Tongue (tissue), 2 donors: ENCODE results near the gene IL12B. TPM values are rescaled to one million over a fixed set of nuclear protein-coding genes. Genes with fewer than 3 reads are reported as not detected.
"Not testable (repeated sequence)": the region's sequence is repeated elsewhere in the genome, so short reads cannot be mapped to it uniquely, and the experiment has no call there.

ENCODE experiments used
- DNase-seq: peaks from one replicate; pipeline ENCODE4 v3.0.0-alpha.2; 2015
- total RNA-seq: library from RNA; depleted of rRNA; stranded (reverse); fragments of >200 nt; gene quantifications from one replicate; pipeline ENCODE4 v1.2.3, GENCODE V29; 2014

Gene IL12B
- total RNA-seq, result not detected

GRCh38 chr5:159330131-159330800 is at the start of gene IL12B:
Gene IL12B (minus strand): TSS chr5:159330487. CDS start chr5:159326782, 3,705 bp downstream.
- no peak for DNase-seq

DNA sequence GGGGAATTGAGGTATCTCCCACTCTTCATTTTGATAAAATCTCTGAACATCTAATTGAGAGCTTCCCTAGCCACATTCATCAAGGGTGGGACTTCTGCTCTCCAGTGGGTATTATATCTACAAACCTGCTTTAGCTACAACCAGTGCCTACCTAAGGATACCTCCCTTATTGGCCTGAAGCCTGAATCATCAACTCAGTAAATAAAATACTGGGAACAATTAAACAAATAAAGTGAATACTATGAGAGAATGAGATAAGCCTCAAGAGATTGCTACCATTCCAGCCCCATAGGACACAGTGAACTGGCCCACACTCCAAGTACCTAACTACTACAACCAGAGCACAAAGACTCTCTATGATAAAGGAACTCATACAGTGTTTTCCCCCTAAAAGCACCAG is 47.4 kb upstream of the IL12B start:
- DNase-seq, result no peak

GRCh38 chr5:159367866-159368265 is 37.6 kb upstream of the IL12B start:
- not testable (repeated sequence) for DNase-seq

DNA sequence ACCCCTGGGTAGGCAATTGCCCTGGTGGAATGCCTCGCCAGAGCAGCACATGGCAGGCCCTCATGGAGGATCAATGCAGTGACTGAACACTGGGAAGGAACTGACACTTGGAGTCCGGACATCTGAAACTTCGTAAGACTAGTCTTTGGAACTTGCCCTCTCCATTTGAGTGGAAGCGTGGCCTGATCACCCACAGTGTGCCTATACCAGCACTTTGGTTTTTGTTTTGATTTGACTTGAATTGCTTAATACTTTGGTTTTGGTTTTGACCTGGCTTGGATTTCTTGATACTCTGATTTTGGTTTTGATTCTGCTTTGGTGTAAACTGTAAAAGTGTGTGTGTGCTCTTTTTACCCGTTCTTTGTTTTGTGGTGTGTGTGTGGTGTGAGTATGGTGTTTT is 36.5 kb upstream of the IL12B start:
- not testable (repeated sequence) for DNase-seq

DNA sequence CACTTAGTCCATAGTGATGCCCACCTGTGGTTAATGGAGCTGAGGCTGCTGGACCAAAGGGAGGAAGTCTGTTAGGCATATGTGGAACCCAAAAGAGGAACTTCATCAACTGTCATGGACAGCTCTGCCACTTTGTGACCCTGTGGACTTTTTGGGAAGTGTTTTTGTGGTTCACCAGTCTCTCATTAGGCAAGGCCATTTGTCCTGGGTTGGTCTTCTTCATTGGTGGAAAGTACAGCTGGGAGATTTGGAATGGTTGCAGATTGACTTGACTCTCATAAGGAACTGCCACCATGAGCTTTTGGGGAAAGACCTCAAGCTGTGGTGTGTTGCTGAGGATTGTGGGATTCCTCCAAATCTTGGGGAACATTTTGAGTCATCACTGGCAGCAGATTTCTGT is 31.9 kb upstream of the IL12B start:
- no peak for DNase-seq

DNA sequence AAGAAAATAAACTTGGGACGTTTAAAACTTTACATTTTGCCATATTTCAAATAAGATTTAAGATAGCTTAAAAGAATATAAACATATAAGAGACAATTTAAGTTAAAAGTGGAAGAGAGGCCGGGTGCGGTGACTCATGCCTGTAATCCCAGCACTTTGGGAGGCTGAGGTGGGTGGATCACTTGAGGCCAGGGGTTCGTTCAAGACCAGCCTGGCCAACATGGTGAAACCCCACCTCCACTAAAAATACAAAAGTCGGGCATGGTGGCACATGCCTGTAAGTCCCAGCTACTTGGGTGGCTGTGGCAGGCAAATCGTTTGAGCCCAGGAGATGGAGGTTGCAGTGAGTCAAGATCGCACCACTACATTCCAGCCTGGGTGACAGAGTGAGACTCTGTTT is 29.6 kb upstream of the IL12B start:
- not testable (repeated sequence) for DNase-seq

GRCh38 chr5:159359408-159359807 is 29.1 kb upstream of the IL12B start:
- no peak for DNase-seq

DNA sequence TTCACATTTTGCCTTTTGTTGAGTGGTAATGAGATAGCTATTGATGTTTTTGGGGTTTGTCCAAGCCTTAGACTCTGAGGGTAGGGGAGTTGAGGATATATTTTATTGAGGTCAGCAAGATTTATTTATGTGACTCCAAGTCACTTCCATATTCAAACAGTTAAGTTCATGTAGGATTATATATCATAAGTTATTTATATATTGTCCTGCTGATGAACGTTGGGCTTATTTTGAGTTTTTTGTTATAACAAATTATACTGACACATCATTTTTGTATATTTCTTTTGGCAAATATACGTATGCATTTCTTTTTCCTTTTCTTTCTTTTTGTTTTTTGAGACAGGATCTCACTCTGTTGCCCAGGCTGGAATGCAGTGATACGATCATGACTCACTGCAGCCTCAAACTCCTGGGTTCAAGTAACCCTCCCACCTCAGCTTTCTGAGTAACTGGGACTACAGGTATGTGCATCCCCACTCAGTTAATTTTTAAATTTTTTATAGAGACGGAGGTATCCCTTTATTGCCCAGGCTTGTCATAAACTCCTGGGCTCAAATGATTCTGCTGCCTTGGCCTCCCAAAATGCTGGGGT is 23.5 kb upstream of the IL12B start:
- DNase-seq, result no peak

DNA sequence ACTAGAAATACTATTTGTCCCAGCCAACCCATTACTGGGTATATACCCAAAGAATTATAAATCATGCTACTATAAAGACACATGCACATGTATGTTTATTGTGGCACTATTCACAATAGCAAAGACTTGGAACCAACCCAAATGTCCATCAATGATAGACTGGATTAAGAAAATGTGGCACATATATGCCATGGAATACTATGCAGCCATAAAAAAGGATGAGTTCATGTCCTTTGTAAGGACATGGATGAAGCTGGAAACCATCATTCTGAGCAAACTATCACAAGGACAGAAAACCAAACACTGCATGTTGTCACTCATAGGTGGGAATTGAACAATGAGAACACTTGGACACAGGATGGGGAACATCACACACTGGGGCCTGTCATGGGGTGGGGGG is 20.4 kb upstream of the IL12B start:
- DNase-seq, result not testable (repeated sequence)

GRCh38 chr5:159350216-159350615 is 19.9 kb upstream of the IL12B start:
- not testable (repeated sequence) for DNase-seq

- DNase-seq, result no peak
Observed at GRCh38 chr5:159345861-159346260, 15.6 kb upstream of the IL12B start.

DNA sequence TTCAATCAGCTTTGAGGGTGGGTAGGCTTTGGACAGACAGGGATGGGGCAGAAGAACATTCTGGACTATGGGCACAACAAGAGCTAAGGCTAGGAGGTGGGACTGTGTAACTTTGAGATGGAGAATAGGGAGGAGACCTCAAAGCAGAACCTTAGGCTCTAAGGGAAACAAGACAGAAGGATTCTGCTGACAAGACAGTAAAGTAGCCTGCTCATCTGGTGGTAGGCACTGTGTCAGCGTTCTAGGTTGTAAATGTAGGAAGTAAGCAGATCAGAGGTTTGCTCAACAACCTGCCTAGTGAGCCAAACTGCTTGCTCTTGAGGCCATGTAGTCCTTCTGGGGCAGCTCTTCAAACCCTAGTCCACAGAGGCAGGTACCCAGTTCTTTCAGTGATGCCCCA is 15.0 kb upstream of the IL12B start:
- DNase-seq, result no peak

DNA sequence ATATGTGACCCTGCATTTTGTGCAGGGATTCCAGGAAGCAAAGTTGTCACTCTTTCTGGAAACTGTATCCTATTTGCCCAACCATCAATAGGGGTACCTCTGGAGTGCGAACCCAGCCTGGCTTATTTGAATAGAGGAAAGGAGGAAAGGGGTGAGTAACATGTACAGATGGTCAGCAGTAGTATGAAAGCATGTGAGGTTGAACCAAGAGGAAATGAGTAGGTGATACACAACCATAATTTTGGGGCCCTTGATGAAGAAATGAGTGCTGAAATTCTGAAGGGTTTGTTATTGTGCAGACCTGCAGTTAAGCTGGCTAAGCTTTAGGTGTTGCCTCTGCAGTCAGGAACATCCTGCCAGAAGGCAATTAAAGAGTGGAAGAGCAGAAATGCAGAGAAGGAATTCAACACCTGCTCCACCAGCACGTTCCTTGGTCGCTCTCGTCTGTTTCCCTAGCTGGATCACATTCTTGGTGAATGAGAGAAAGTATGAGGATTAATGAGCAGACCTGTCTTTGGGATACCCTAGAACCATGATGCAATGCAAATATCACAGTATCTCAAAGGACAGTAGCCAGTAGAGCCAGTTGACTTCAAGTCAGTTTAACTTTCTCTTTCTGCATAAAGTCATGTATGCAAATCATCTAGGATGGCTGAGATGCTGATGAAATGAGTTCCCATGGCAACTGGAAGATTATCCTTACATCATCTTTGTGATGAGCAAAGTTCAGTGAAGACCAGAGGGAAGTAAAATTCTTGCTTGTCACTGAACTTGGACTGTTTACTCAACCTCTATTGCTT is 13.2 kb upstream of the IL12B start:
- no peak for DNase-seq

DNA sequence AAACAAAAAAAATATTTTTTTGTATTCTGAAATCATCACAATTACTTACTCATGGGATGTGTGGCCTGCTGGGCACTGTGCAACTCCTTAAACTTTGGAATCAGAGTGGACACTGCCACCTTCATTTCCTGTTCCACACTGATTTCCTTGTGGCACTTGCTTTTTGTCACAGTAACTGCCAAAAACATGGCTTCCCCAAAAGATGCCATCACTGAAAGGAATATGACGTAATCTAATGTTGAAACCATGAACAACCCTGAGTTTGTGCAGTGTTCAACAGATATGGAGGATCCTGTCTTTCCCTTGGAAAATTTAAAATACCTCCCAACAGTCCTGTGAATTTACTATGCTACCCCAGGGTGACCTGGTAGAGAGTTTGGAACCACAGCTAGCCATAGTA is 12.6 kb upstream of the IL12B start:
- DNase-seq, result no peak

DNA sequence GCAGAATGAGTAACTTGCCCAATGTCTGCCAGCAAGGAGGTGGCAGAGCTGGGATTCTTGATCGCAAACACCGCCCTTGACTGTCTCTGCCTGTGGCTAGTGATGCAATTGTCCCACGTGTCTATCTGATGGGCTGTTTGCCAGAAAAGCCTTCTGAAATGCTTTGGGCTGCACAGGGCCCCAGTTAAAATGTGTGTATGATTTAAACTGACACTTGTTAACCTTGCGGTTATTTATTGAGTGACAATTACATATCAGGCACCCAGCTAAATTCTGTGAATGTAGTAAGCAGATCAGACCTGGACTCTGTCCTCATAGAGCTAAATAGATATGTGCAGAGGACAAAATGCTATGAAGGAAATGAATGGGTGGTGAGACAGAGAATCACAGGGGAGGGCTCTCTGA is 11.6 kb upstream of the IL12B start:
- DNase-seq, result peak; percentile 34

GRCh38 chr5:159341145-159341544 is 10.9 kb upstream of the IL12B start:
- no peak for DNase-seq

DNA sequence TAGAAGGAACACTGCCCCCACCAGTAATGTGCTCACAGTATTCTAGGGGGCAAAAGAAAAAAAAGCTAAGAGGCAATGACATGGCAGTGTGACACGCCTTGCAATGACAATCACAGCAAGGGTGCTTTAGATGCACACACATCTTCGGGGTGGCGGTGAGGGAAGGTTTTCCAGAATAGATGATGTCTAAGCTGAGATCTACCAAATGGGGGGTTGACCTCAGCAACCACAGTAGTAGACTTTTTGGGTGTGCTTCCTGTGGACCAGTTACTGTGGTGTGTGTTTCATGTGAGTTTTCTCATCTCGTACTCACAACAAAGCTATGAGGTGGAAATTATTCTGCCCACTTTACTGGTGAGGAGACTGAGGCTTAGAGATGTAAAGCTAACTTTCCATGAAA is 10.2 kb upstream of the IL12B start:
- DNase-seq, result no peak

GRCh38 chr5:159339460-159339859 is 9.2 kb upstream of the IL12B start:
- DNase-seq, result no peak

DNA sequence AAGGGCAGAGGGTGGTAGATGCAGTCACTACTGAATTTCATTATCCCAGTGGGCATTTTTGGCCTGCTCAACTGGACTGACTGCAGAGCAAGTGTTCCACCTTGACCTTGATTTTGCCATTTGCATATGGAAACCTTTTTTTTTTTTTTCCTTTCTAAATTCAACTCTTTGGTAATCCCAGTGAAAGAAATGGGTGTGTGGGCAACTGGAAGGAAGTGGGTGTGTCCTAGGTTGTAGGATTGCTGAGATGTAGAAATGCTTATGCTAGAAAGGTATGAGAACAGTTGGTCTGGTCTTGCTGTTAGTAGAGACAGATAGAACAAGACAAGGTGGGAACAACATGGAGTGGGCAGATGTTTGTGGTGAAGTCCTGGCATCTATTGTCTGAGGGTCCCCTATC is 7.8 kb upstream of the IL12B start:
- no peak for DNase-seq

DNA sequence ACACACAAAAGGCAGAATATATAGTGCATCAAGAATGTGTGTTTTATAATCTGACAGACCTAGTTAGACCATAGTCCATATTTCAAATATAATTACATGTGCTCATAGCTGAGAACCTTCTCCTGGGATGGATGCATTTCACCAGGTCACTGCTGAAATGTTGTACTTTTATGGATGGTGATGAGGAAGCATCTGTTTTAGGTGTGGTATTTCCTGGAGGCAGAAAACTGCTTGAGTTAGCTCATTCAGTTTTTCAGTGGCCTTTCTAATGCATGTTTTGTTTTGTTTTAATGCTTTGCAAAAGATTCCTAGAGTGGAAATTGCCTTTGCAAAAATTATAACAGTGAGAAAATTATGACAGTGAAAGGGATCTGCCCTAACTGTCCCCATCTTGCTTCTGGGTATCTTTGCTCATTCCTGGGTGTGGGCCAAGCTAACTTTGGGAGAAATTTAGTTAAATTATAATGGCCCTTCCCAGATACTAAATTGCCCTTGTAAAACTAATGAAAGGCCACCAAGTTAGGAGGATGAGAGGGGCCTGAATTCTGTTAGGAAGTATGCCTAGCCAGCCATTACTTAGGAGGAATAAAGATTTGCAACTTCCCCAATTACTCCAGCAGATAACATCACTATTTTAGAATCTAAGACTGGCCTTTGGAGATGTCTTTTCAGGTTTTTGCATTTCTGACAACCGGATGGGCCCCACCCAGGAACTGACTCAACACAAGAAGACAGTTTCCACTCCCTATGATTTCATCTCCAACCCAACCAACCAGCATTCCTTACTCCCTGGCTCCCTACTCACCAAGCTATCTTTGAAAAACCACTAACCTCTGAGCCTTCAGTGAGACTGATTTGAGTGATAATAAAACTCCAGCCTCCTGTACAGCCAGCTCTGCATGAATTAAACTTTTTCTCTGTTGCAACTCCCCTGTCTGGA is 7.0 kb upstream of the IL12B start:
- no peak for DNase-seq

GRCh38 chr5:159336586-159336985 is 6.3 kb upstream of the IL12B start:
- no peak for DNase-seq

DNA sequence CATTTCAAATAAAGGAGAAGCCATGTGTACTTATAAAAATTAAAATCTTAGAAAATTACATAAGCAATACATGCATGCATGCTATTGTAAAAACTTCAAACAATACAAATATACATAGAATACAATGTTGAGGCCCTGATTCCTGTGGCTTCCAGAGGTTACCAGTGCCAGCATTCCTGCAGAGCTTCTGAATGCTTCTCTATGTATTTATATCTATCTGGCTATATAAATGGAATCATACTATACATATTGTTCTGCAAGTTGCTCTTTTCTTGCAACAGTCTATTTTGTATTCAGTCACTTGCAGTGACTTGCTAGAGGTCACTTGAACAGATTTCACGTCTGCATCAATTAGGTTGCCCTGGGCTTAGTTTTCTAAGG is 3.2 kb upstream of the IL12B start:
- DNase-seq, result no peak
